ENCODE measurements around the gene ATP5MC3. TPM values are rescaled to one million over a fixed set of nuclear protein-coding genes. Genes with fewer than 3 reads are reported as not detected.
A peak's percentile ranks its signal among the peaks of the same experiment; 100 is the strongest.

Gene ATP5MC3
- total RNA-seq, 1 donor from 2014 or later, result 25.5 TPM

- Histone ChIP-seq H3K27ac (no peak overlapping the region), H3K27me3 (no peaks in the 10 kb centered on the region), H3K4me3 (no peak overlapping the region), H3K36me3 (peaks cover 25 to 36% of the 10 kb centered on the region in 2 donors), H3K4me1 (peaks cover 0 to 4% of the 10 kb centered on the region in 2 donors), H3K9me3 (no peaks in the 10 kb centered on the region)
- TF ChIP-seq CTCF (IDR thresholded peaks at IDR 0.05), result no peak
- no peak for DNase-seq (ENCODE audit: low spot score in 2 of 2)
- intact Hi-C loops (cut with DNase I), result no loop called here
Observed at GRCh38 chr2:175176624-175177023, 4.9 kb downstream of the ATP5MC3 start.

- intact Hi-C loops (cut with DNase I), result no loop called here
- no peak for DNase-seq (ENCODE audit: low spot score in 2 of 2)
- H3K36me3 ChIP-seq, result peaks cover 25 to 36% of the 10 kb centered on the region in 2 donors
- no peak overlapping the region for H3K27ac ChIP-seq
- peaks cover 0 to 4% of the 10 kb centered on the region in 2 donors for H3K4me1 ChIP-seq
- no peaks in the 10 kb centered on the region for H3K27me3 ChIP-seq
- TF ChIP-seq CTCF (IDR thresholded peaks at IDR 0.05), result no peak
- H3K4me3 ChIP-seq, result no peak overlapping the region
- H3K9me3 ChIP-seq, result no peaks in the 10 kb centered on the region
Observed at GRCh38 chr2:175175896-175176295, 5.6 kb downstream of the ATP5MC3 start.

GRCh38 chr2:175175320-175175719 is 6.2 kb downstream of the ATP5MC3 start:
- Histone ChIP-seq H3K4me1 (peaks cover 0 to 2% of the 10 kb centered on the region in 2 donors), H3K27ac (no peak overlapping the region), H3K4me3 (no peak overlapping the region), H3K36me3 (peaks cover 25 to 36% of the 10 kb centered on the region in 2 donors), H3K9me3 (no peaks in the 10 kb centered on the region), H3K27me3 (no peaks in the 10 kb centered on the region)
- intact Hi-C loops (cut with DNase I), result no loop called here
- TF ChIP-seq CTCF (IDR thresholded peaks at IDR 0.05), result no peak
- no peak for DNase-seq (ENCODE audit: low spot score in 2 of 2)

- Histone ChIP-seq H3K27me3 (no peaks in the 10 kb centered on the region), H3K4me1 (peaks cover 0 to 3% of the 10 kb centered on the region in 2 donors), H3K36me3 (peaks cover 3 to 6% of the 10 kb centered on the region in 2 donors), H3K27ac (no peak overlapping the region), H3K4me3 (no peak overlapping the region), H3K9me3 (no peaks in the 10 kb centered on the region)
- no peak for TF ChIP-seq CTCF (IDR thresholded peaks at IDR 0.05)
- intact Hi-C loops (cut with DNase I), result no loop called here
- DNase-seq (ENCODE audit: low spot score in 2 of 2), result no peak
Observed at GRCh38 chr2:175170659-175171304, 10.7 kb downstream of the ATP5MC3 start.

- Histone ChIP-seq H3K27ac (peak overlapping the region in 1 of 2 donors; percentile 88), H3K4me1 (peaks cover 0 to 3% of the 10 kb centered on the region in 2 donors), H3K36me3 (no peaks in the 10 kb centered on the region), H3K9me3 (no peaks in the 10 kb centered on the region), H3K4me3 (peak overlapping the region in 1 of 2 donors; percentile 81), H3K27me3 (no peaks in the 10 kb centered on the region)
- no peak for DNase-seq (ENCODE audit: low spot score in 2 of 2)
- intact Hi-C loops (cut with DNase I), result loop anchor here (2.0 to 10.0 kb wide), 3 partner anchors 164 to 706 kb away; partner anchors contain the start of genes CHN1 and GPR155
- TF ChIP-seq CTCF (IDR thresholded peaks at IDR 0.05), result no peak
Observed at GRCh38 chr2:175169191-175169590, 12.3 kb downstream of the ATP5MC3 start.

Data from ascending aorta (tissue), 2 donors.